ENCODE measurements around the gene FAM50A. TPM values are rescaled to one million over a fixed set of nuclear protein-coding genes. Genes with fewer than 3 reads are reported as not detected.

FAM50A gene
- total and polyA plus RNA-seq, 8 donors, result 21.2 to 128 (median 23.0) TPM

DNA sequence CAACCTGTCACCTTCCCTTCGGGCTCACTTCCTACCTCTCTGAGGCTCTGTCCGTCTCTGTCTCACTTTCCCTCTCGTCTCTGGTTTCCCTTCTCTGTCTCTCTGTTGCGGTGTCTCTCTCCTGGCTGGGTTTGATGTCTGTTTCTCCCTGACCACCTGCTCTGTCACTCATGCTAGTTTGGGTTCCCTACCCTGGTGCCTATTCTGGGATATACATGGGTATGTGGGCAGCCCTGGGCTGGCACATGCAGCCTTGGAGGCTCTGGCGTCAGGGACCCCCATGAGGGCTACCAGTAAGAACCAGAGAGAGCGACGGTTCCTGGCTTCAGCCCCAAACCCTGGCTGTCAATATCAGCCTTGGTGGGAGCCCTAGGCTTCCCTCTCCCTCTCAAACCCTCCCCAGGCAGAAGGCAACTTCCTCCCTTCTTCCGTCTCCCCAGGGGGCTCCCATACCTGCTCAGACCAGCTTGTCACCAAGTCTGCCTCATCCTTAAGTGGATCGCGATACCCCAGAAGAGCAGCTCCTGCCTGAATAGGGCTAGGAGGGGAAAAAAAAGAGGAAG is 35.2 kb upstream of the FAM50A start:
- no peak for FAIRE-seq
- WGBS, 2 donors, result 71 to 73% methylated on average over 10 of the region's 10 CpGs
- TF ChIP-seq, protein P1, sequence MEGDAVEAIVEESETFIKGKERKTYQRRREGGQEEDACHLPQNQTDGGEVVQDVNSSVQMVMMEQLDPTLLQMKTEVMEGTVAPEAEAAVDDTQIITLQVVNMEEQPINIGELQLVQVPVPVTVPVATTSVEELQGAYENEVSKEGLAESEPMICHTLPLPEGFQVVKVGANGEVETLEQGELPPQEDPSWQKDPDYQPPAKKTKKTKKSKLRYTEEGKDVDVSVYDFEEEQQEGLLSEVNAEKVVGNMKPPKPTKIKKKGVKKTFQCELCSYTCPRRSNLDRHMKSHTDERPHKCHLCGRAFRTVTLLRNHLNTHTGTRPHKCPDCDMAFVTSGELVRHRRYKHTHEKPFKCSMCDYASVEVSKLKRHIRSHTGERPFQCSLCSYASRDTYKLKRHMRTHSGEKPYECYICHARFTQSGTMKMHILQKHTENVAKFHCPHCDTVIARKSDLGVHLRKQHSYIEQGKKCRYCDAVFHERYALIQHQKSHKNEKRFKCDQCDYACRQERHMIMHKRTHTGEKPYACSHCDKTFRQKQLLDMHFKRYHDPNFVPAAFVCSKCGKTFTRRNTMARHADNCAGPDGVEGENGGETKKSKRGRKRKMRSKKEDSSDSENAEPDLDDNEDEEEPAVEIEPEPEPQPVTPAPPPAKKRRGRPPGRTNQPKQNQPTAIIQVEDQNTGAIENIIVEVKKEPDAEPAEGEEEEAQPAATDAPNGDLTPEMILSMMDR (IDR thresholded peaks at IDR 0.05), result no peak
- no peak overlapping the region for H3K27ac ChIP-seq
- no peaks in the 10 kb centered on the region for H3K27me3 ChIP-seq
- H3K36me3 ChIP-seq, result no peaks in the 10 kb centered on the region
- ATAC-seq, result no peak
- intact Hi-C loops (cut with DNase I), result no loop called here
- no peaks in the 10 kb centered on the region for H3K4me1 ChIP-seq
- no peaks in the 10 kb centered on the region for H3K9me3 ChIP-seq
- DNase-seq, result no peak
- peak overlapping the region in 1 of 4 donors; percentile 15 for H3K4me3 ChIP-seq

DNA sequence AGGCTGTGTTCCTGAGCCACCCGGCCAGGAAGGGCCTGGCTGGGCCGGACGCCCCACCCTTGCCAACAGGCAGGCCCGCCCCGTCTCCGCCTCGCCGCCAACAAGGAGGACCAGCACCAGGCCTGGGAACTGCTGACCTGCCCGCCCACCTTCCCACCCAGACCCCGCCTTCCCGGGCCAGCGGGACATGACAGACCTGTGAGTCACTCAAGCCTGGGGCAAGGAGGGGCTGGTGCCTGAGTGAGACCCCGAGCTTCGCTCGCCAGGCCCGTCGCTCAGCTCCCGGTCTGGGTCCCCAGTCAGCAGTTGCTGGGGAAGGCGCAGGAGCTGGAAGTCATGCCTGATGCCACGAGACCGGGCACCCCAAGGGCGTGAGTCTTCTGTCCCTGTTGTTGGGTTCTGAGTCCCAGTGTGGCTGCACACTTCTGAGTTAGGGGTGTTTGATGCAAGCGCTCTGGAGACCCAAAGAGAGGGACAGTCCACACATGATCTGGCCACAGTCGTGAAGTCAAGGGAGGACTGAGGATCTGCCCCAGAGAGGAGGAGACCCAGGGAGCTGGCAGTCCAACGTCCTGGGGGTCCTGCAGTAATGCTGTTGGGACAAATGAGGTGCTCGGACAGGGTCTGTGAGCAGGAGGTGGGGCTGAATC is 34.6 kb upstream of the FAM50A start, which contains the start of gene DNASE1L1:
TSS of gene DNASE1L1 (minus strand) at position 33 of the 650 bp plus-strand sequence. CDS start 3,686 bp downstream, outside the sequence.
- Histone ChIP-seq H3K9me3 (no peaks in the 10 kb centered on the region), H3K36me3 (no peaks in the 10 kb centered on the region), H3K27me3 (no peaks in the 10 kb centered on the region), H3K4me1 (no peaks in the 10 kb centered on the region), H3K4me3 (peak within 1 kb of the TSS in 1 of 4 donors; percentile 15), H3K27ac (peak within 1 kb of the TSS in 2 of 4 donors; percentile 8 to 31)
- peak; percentile 43 to 82 (median 61) for ATAC-seq
- intact Hi-C loops (cut with DNase I), result no loop called here
- WGBS, 2 donors, result 54 to 77% methylated on average over 24 to 26 of the region's 26 CpGs
- TF ChIP-seq, protein P1 (IDR thresholded peaks at IDR 0.05), result no peak
- DNase-seq, result peak; percentile 52 to 87 (median 74)
- no peak for FAIRE-seq

DNA sequence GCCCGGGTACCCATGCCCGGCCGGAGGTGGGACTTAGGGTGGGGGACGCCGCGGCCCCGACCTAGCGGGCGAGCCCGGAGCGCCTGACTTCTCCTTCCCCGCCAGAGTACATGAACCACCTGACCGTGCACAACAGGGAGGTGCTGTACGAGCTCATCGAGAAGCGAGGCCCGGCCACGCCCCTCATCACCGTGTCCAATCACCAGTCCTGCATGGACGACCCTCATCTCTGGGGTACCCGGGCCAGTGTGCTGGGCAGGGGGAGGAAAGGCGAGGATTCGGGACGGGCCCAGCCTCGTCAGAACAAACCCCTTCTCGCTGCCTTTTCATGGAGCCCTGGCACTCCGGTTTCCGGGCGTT is 32.0 kb upstream of the FAM50A start:
- no peaks in the 10 kb centered on the region for H3K36me3 ChIP-seq
- intact Hi-C loops (cut with DNase I), result no loop called here
- H3K27me3 ChIP-seq, result no peaks in the 10 kb centered on the region
- DNase-seq (peak in 5 of 6 donors; percentile 43 to 74 (median 59)), ATAC-seq (peak; percentile 76 to 84 (median 79)), FAIRE-seq (no peak)
- no peaks in the 10 kb centered on the region for H3K9me3 ChIP-seq
- H3K4me1 ChIP-seq, result no peaks in the 10 kb centered on the region
- H3K27ac ChIP-seq, result peak overlapping the region; percentile 56 to 84 (median 69)
- peak overlapping the region; percentile 38 to 66 (median 46) for H3K4me3 ChIP-seq
- WGBS, 2 donors, result 0 to 33% methylated on average over 21 to 29 of the region's 29 CpGs
- TF ChIP-seq, protein P1 (IDR thresholded peaks at IDR 0.05), result no peak

DNA sequence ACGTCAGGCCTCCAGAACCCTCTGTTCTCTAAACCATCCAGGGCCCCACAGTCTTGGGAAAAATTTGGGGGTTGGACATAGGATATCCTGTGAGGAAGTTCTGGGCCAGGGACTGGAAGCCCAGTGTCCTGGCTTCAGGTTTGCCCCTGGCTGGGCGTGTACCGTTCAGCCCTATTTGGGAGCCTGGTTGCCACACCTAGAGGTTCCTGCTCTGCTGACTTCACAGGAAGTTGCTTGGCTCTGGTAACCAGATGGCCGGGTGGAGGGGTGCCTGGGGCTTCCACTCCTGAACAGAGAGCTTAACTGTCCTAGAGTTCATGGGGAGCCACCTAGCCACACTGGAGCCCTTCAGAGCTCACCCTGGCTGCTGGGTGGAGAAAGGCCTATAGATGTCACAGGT is 31.5 kb upstream of the FAM50A start:
- DNase-seq (no peak), ATAC-seq (no peak), FAIRE-seq (no peak)
- intact Hi-C loops (cut with DNase I), result no loop called here
- Histone ChIP-seq H3K36me3 (no peaks in the 10 kb centered on the region), H3K4me1 (no peaks in the 10 kb centered on the region), H3K27ac (peak overlapping the region in 2 of 4 donors; percentile 76 to 84), H3K4me3 (peak overlapping the region in 3 of 4 donors; percentile 46 to 66 (median 46)), H3K9me3 (no peaks in the 10 kb centered on the region), H3K27me3 (no peaks in the 10 kb centered on the region)
- WGBS, 2 donors, result 24 to 47% methylated on average over 4 of the region's 4 CpGs
- TF ChIP-seq, protein P1 (IDR thresholded peaks at IDR 0.05), result no peak

DNA sequence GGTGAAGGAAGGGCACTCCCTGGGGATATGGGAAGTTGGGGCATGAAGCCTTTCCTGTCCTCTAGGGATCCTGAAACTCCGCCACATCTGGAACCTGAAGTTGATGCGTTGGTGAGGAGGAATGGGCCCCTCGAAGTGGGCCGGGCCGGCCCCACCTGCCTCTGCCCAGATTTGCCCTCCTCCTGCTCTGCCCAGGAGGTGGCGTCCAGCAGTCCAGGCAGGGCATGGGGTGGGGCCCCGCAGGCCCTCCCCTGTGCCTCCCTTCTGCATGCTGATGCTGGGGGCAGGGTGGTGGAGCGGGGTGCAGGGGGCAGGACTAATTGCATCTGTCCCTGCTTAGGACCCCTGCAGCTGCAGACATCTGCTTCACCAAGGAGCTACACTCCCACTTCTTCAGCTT is 30.8 kb upstream of the FAM50A start:
- Histone ChIP-seq H3K9me3 (no peaks in the 10 kb centered on the region), H3K4me1 (no peaks in the 10 kb centered on the region), H3K4me3 (no peak overlapping the region), H3K27me3 (no peaks in the 10 kb centered on the region), H3K36me3 (no peaks in the 10 kb centered on the region), H3K27ac (no peak overlapping the region)
- FAIRE-seq, result no peak
- no peak for DNase-seq
- TF ChIP-seq, protein P1 (IDR thresholded peaks at IDR 0.05), result no peak
- ATAC-seq, result no peak
- WGBS, 2 donors, result 61 to 71% methylated on average over 8 of the region's 8 CpGs
- intact Hi-C loops (cut with DNase I), result no loop called here

Data from pancreas (tissue), 10 donors.